HCT116 (cell line): Measurements from ENCODE around the gene RAG1. TPM values are rescaled to one million over a fixed set of nuclear protein-coding genes. Genes with fewer than 3 reads are reported as not detected.

Experiments used
- ATAC-seq: fragments of 200-7000 bp; cut with Tn5 transposase; 2 replicates; pipeline ENCODE4 v1.9.1; 2020; ENCODE audit warnings: mild to moderate bottlenecking, moderate library complexity
- BruUV-seq: library from RNA; stranded (reverse); fragments of 400-500 nt; replicated peaks from 2 replicates; lab custom pipeline; 2021; lab: Mats Ljungman, UMichigan
- CTCF ChIA-PET: fragments of 300-600 bp; sonication (Branson Sonifier 250); formaldehyde crosslinking; loops from one replicate; lab custom pipeline; 2021; ENCODE audit warnings: antibody characterized with exemption; lab: Charles Lee
- POLR2A ChIA-PET: fragments of 300-600, 350-600 bp; sonication (Branson Sonifier 250); formaldehyde crosslinking; loops from one replicate; lab custom pipeline; 2021; ENCODE audit warnings: antibody characterized with exemption; lab: Charles Lee
- RAD21 ChIA-PET, 2 experiments: fragments of 300-600 bp; sonication (Branson Sonifier 250); formaldehyde crosslinking; loops; one replicate each; lab custom pipeline; 2023; ENCODE audit warnings: low total read pairs in 2 of 2; ENCODE audit not compliant: uncharacterized antibody in 2 of 2, unreplicated experiment in 2 of 2, low non-redundant PET in 1 of 2; lab: Charles Lee
- DNase-seq: peaks from one replicate; pipeline ENCODE4 v3.0.0-alpha.2; 2010; ENCODE audit warnings: low read depth, low spot score
- H2AFZ ChIP-seq: fragments of 200-600 bp; shearing (Covaris generic), sonication (generic); 2 replicates; pipeline ENCODE4 v1.6.1; 2017; ENCODE audit warnings: low read depth, mixed run types, mixed read lengths, antibody characterized with exemption, low read length; ENCODE audit not compliant: poor library complexity, severe bottlenecking
- H3K27ac ChIP-seq: 2 replicates; pipeline ENCODE4 v1.5.1; 2012; ENCODE audit warnings: low read depth, low read length
- H3K27me3 ChIP-seq: fragments of 200-600 bp; sonication (generic); 2 replicates; pipeline ENCODE4 v1.6.1; 2016; ENCODE audit warnings: mixed run types, low read length, mixed read lengths; ENCODE audit not compliant: insufficient read depth
- H3K36me3 ChIP-seq, 2 experiments: fragments of 200-500 bp in 1 of 2; fragments of 200-600 bp in 1 of 2; sonication (Bioruptor generic) in 1 of 2; sonication (generic) in 1 of 2; 2 replicates each; pipeline versions ENCODE4 v1.5.1 to v1.6.1; 2014 to 2016; ENCODE audit warnings: low read length in 2 of 2, inconsistent platforms in 1 of 2, mixed read lengths in 1 of 2, mixed run types in 1 of 2; ENCODE audit not compliant: insufficient read depth in 2 of 2, control insufficient read depth in 1 of 2
- H3K4me1 ChIP-seq, 2 experiments: fragments of 200-600 bp in 1 of 2; sonication (generic) in 1 of 2; 2 replicates each; pipeline versions ENCODE4 v1.5.1 to v1.6.1; 2012 to 2017; ENCODE audit warnings: low read length in 2 of 2, inconsistent platforms in 1 of 2, mild to moderate bottlenecking in 1 of 2, mixed read lengths in 1 of 2, mixed run types in 1 of 2, moderate library complexity in 1 of 2; ENCODE audit not compliant: insufficient read depth in 2 of 2, control insufficient read depth in 1 of 2
- H3K4me2 ChIP-seq: fragments of 200-600 bp; sonication (generic); 2 replicates; pipeline ENCODE4 v1.6.1; 2017; ENCODE audit warnings: mixed run types, low read length, mixed read lengths
- H3K4me3 ChIP-seq, 2 experiments: fragments of 200-600 bp in 1 of 2; sonication (generic) in 1 of 2; replicated peaks in 1 of 2; 2 replicates each; pipeline ENCODE4 v1.5.1; 2011 to 2016; ENCODE audit warnings: low read length in 2 of 2, control low read depth in 1 of 2, low read depth in 1 of 2, mild to moderate bottlenecking in 1 of 2, mixed read lengths in 1 of 2, mixed run types in 1 of 2
- H3K79me2 ChIP-seq: fragments of 200-600 bp; sonication (generic); 2 replicates; pipeline ENCODE4 v1.6.1; 2017; ENCODE audit warnings: mild to moderate bottlenecking, mixed run types, low read length, moderate library complexity, mixed read lengths; ENCODE audit not compliant: insufficient read depth
- H3K9ac ChIP-seq: fragments of 200-600 bp; sonication (generic); 2 replicates; pipeline ENCODE4 v1.6.1; 2016; ENCODE audit warnings: low read length, mixed read lengths
- H3K9me2 ChIP-seq: fragments of 200-600 bp; sonication (generic), shearing (Covaris generic); 2 replicates; pipeline ENCODE4 v1.6.1; 2017; ENCODE audit warnings: mixed run types, mild to moderate bottlenecking, moderate library complexity; ENCODE audit not compliant: insufficient read depth
- H3K9me3 ChIP-seq, 2 experiments: fragments of 200-500 bp in 1 of 2; fragments of 200-600 bp in 1 of 2; sonication (Bioruptor generic) in 1 of 2; sonication (generic) in 1 of 2; 2 replicates each; pipeline ENCODE4 v1.6.1; 2014 to 2017; ENCODE audit warnings: low read length in 2 of 2, mixed read lengths in 2 of 2, inconsistent platforms in 1 of 2, low read depth in 1 of 2, mild to moderate bottlenecking in 1 of 2, mixed run types in 1 of 2, moderate library complexity in 1 of 2; ENCODE audit not compliant: control insufficient read depth in 1 of 2, insufficient read depth in 1 of 2
- H4K20me1 ChIP-seq: fragments of 200-600 bp; sonication (generic), shearing (Covaris generic); 2 replicates; pipeline ENCODE4 v1.6.1; 2017; ENCODE audit warnings: mixed run types, mild to moderate bottlenecking, moderate library complexity; ENCODE audit not compliant: insufficient read depth
- ATF3 ChIP-seq: IDR thresholded peaks from 2 replicates; pipeline ENCODE4 v1.6.1; 2012
- CBX3 ChIP-seq: IDR thresholded peaks from 2 replicates; pipeline ENCODE4 v1.6.1; 2012; ENCODE audit warnings: low read depth
- CTCF ChIP-seq, 3 experiments: fragments of 200-600 bp in 1 of 3; sonication (generic) in 1 of 3; IDR thresholded peaks in 2 of 3; conservative IDR thresholded peaks in 1 of 3; 2 replicates each; pipeline ENCODE4 v1.5.1; 2012 to 2017; ENCODE audit warnings: low read depth in 2 of 3, low read length in 2 of 3, antibody characterized with exemption in 1 of 3, borderline replicate concordance in 1 of 3, control low read depth in 1 of 3, mild to moderate bottlenecking in 1 of 3, mixed read lengths in 1 of 3, mixed run types in 1 of 3, moderate library complexity in 1 of 3; ENCODE audit not compliant: insufficient read depth in 1 of 3
- EZH2 ChIP-seq: fragments of 200-600 bp; sonication (generic); IDR thresholded peaks from 2 replicates; pipeline ENCODE4 v1.6.1; 2017; ENCODE audit warnings: antibody characterized with exemption, mixed run types
- EZH2phosphoT487 ChIP-seq: fragments of 200-600 bp; IDR thresholded peaks from 2 replicates; pipeline ENCODE4 v1.6.1; 2018; ENCODE audit warnings: antibody characterized with exemption, borderline replicate concordance
- FOSL1 ChIP-seq: IDR thresholded peaks from 2 replicates; pipeline ENCODE4 v1.6.1; 2012; ENCODE audit warnings: low read depth
- JUND ChIP-seq: IDR thresholded peaks from 2 replicates; pipeline ENCODE4 v1.6.1; 2012
- POLR2A ChIP-seq: IDR thresholded peaks from 2 replicates; pipeline ENCODE4 v1.7.0; 2011; ENCODE audit warnings: borderline replicate concordance; ENCODE audit not compliant: insufficient read depth, insufficient read length; ENCODE audit errors: extremely low read depth
- POLR2AphosphoS5 ChIP-seq: IDR thresholded peaks from 2 replicates; pipeline ENCODE4 v1.6.1; 2011; ENCODE audit warnings: mild to moderate bottlenecking, low read depth, low read length, moderate library complexity
- SIN3A ChIP-seq: IDR thresholded peaks from 2 replicates; pipeline ENCODE4 v1.6.1; 2012; ENCODE audit warnings: low read depth
- SP1 ChIP-seq: IDR thresholded peaks from 2 replicates; pipeline ENCODE4 v1.6.1; 2012; ENCODE audit warnings: low read depth
- SRF ChIP-seq: IDR thresholded peaks from 2 replicates; pipeline ENCODE4 v1.6.1; 2012; ENCODE audit warnings: low read depth
- TCF7L2 ChIP-seq: IDR thresholded peaks from 2 replicates; pipeline ENCODE4 v1.7.0; 2011; ENCODE audit warnings: borderline replicate concordance, inconsistent platforms; ENCODE audit not compliant: insufficient read depth, insufficient read length; ENCODE audit errors: extremely low read depth
- ZFX ChIP-seq: fragments of 450-650 bp; IDR thresholded peaks from 2 replicates; pipeline ENCODE4 v1.6.1; 2017
- ZNF274 ChIP-seq: fragments of 200-500 bp; sonication (Bioruptor generic); IDR thresholded peaks from 2 replicates; pipeline ENCODE4 v1.6.1; 2014; ENCODE audit warnings: mild to moderate bottlenecking, low read depth, low read length, inconsistent platforms
- intact Hi-C: fragments of 100-400 bp; cut with micrococcal nuclease; formaldehyde crosslinking; loops from 2 replicates; pipeline ENCODE4 v1.10.0; 2022
- total RNA-seq: library from RNA; stranded (reverse); gene quantifications from one replicate; pipeline ENCODE4 v1.2.1, GENCODE V29; 2021; ENCODE audit not compliant: unreplicated experiment

Gene RAG1
- total RNA-seq, 1 experiment from 2014 or later, result 0.54 TPM

GRCh38 chr11:36565031-36565610 lies 2.7 kb upstream of the RAG1 start:
- no peak overlapping the region for H3K4me2 ChIP-seq
- H3K9ac ChIP-seq, result no peak overlapping the region
- TF ChIP-seq SP1, result no peak
- no peak for TF ChIP-seq JUND
- no peak for TF ChIP-seq ZFX
- no peak for TF ChIP-seq FOSL1
- TF ChIP-seq POLR2A, result no peak
- TF ChIP-seq POLR2AphosphoS5, result no peak
- H2AFZ ChIP-seq, result no peak overlapping the region
- H3K27me3 ChIP-seq, result peaks cover 34% of the 10 kb centered on the region
- ATAC-seq (no peak), DNase-seq (no peak)
- POLR2A ChIA-PET, result no interaction called here
- H3K9me3 ChIP-seq, result no peaks in the 10 kb centered on the region
- CTCF ChIA-PET, result interaction anchor here (0.7 to 3.3 kb wide), 8 partner anchors 8 to 182 kb away, joined by 3 to 69 read pairs (median 8); no protein-coding TSS in a partner anchor
- intact Hi-C loops, result no loop called here
- no peaks in the 10 kb centered on the region for H3K4me1 ChIP-seq
- no peaks in the 10 kb centered on the region for H3K9me2 ChIP-seq
- H3K27ac ChIP-seq, result no peak overlapping the region
- H3K4me3 ChIP-seq, result no peak overlapping the region
- BruUV-seq, result no TSS peak
- H3K36me3 ChIP-seq, result no peaks in the 10 kb centered on the region
- RAD21 ChIA-PET, result interaction anchor here in 1 of 2 experiments (1.7 kb wide), 1 partner anchor 182 kb away, joined by 7 read pairs; no protein-coding TSS in a partner anchor
- no peaks in the 10 kb centered on the region for H4K20me1 ChIP-seq
- H3K79me2 ChIP-seq, result no peaks in the 10 kb centered on the region

- ChIA-PET POLR2A (no interaction called here), CTCF (interaction anchor here (0.7 to 0.8 kb wide), 2 partner anchors 180 to 182 kb away, joined by 3 to 5 read pairs; no protein-coding TSS in a partner anchor), RAD21 (no interaction called here)
- Histone ChIP-seq H2AFZ (no peak overlapping the region), H4K20me1 (no peaks in the 10 kb centered on the region), H3K4me3 (no peak overlapping the region), H3K9ac (no peak overlapping the region), H3K79me2 (no peaks in the 10 kb centered on the region), H3K27me3 (peaks cover 48% of the 10 kb centered on the region), H3K4me2 (no peak overlapping the region), H3K9me2 (no peaks in the 10 kb centered on the region), H3K4me1 (no peaks in the 10 kb centered on the region), H3K9me3 (no peaks in the 10 kb centered on the region), H3K27ac (no peak overlapping the region), H3K36me3 (no peaks in the 10 kb centered on the region)
- BruUV-seq, result no TSS peak
- intact Hi-C loops, result no loop called here
- no peak for DNase-seq
- TF ChIP-seq ATF3 (no peak), SP1 (no peak), CBX3 (no peak), EZH2phosphoT487 (no peak), ZFX (no peak), ZNF274 (no peak), SIN3A (no peak), SRF (no peak), POLR2A (no peak), CTCF (IDR thresholded peaks at IDR 0.05 in 2 of 3, conservative IDR thresholded peaks at IDR 0.05 in 1 of 3; ENCODE audit: borderline replicate concordance in 1 of 3, insufficient read depth in 1 of 3, low read depth in 2 of 3, low read length in 2 of 3) (no peak), FOSL1 (no peak), POLR2AphosphoS5 (no peak), EZH2 (no peak), TCF7L2 (no peak)
- ATAC-seq, result no peak
These were observed 1.3 kb upstream of the RAG1 start for GRCh38 chr11:36566407-36567053.
